A549 (cell line): ENCODE results near the gene PEX14. TPM values are rescaled to one million over a fixed set of nuclear protein-coding genes. Genes with fewer than 3 reads are reported as not detected.
A peak's percentile ranks its signal among the peaks of the same experiment; 100 is the strongest.

ENCODE experiments used
- ATAC-seq, 2 experiments: fragments of 200-7000 bp in 1 of 2; fragments of >200 bp in 1 of 2; cut with Nextera tagmentation in 1 of 2; cut with Tn5 transposase in 1 of 2; 3 replicates each; pipeline versions ENCODE4 v1.8.0 to v1.9.1; 2018 to 2020; ENCODE audit warnings: mild to moderate bottlenecking in 1 of 2, moderate library complexity in 1 of 2
- CTCF ChIA-PET: fragments of 300-600 bp; sonication (Branson Sonifier 250); formaldehyde crosslinking; extraction: SDS; loops from one replicate; lab custom pipeline; 2021; ENCODE audit warnings: antibody characterized with exemption, inconsistent platforms; lab: Yijun Ruan, JAX
- POLR2A ChIA-PET: fragments of 350-600 bp; formaldehyde crosslinking; extraction: SDS; loops from one replicate; lab custom pipeline; 2021; ENCODE audit warnings: antibody characterized with exemption, inconsistent platforms; lab: Yijun Ruan, JAX
- DNase-seq, 2 experiments: peaks; one replicate each; pipeline versions ENCODE4 v3.0.0 to v3.0.0-alpha.2; 2011 to 2016; ENCODE audit warnings: low read depth in 1 of 2, low spot score in 1 of 2
- FAIRE-seq: peaks from 2 replicates; lab custom pipeline; 2011; peaks lifted over from hg19 to GRCh38; lab: Jason Lieb, UNC
- H3K27ac ChIP-seq, 2 experiments: fragments of >200 bp; sonication (Bioruptor Twin); formaldehyde crosslinking; 3 replicates each; pipeline ENCODE4 v1.5.1; 2016 to 2017
- H3K4me1 ChIP-seq: fragments of >200 bp; sonication (Bioruptor Twin); formaldehyde crosslinking; 3 replicates; pipeline ENCODE4 v1.6.1; 2016
- H3K4me2 ChIP-seq: fragments of >200 bp; sonication (Bioruptor Twin); formaldehyde crosslinking; 3 replicates; pipeline ENCODE4 v1.6.1; 2016
- H3K4me3 ChIP-seq: fragments of >200 bp; sonication (Bioruptor Twin); formaldehyde crosslinking; 3 replicates; pipeline ENCODE4 v1.5.1; 2016
- H3K9me3 ChIP-seq: fragments of >200 bp; sonication (Bioruptor Twin); formaldehyde crosslinking; 3 replicates; pipeline ENCODE4 v1.6.1; 2016
- ATOH8 ChIP-seq: fragments of 250-450 bp; sonication (Bioruptor Pico); IDR thresholded peaks from 2 replicates; pipeline ENCODE4 v1.5.0; 2020; ENCODE audit warnings: low read depth, mild to moderate bottlenecking, moderate library complexity
- CBX2 ChIP-seq: fragments of 200-600 bp; sonication (generic); IDR thresholded peaks from 2 replicates; pipeline ENCODE4 v1.6.1; 2016; ENCODE audit warnings: low read depth, mild to moderate bottlenecking, borderline replicate concordance
- CBX8 ChIP-seq: fragments of 200-600 bp; sonication (generic); IDR thresholded peaks from 2 replicates; pipeline ENCODE4 v1.6.1; 2016
- EP300 ChIP-seq, 2 experiments: fragments of >200 bp; sonication (Bioruptor Twin); formaldehyde crosslinking; IDR thresholded peaks; 2 replicates in 1 of 2; 3 replicates in 1 of 2; pipeline ENCODE4 v1.6.1; 2016 to 2017
- FOSL2 ChIP-seq, 2 experiments: fragments of 450-650 bp in 1 of 2; fragments of >200 bp in 1 of 2; sonication (Bioruptor Twin) in 1 of 2; formaldehyde crosslinking; IDR thresholded peaks; 2 replicates each; pipeline versions ENCODE4 v1.5.0 to v1.6.1; 2016 to 2020; ENCODE audit warnings: mild to moderate bottlenecking in 1 of 2, moderate library complexity in 1 of 2
- HOXA7 ChIP-seq: fragments of 250-450 bp; sonication (Bioruptor Pico); IDR thresholded peaks from 2 replicates; pipeline ENCODE4 v1.5.0; 2020; ENCODE audit warnings: mild to moderate bottlenecking, moderate library complexity
- HOXB13 ChIP-seq: fragments of 250-450 bp; sonication (Bioruptor Pico); IDR thresholded peaks from 2 replicates; pipeline ENCODE4 v1.5.0; 2020; ENCODE audit warnings: low read depth, mild to moderate bottlenecking, moderate library complexity
- MAFK ChIP-seq: fragments of 450-650 bp; IDR thresholded peaks from 2 replicates; pipeline ENCODE4 v1.6.1; 2014; ENCODE audit not compliant: partially characterized antibody
- MYC ChIP-seq: IDR thresholded peaks from 2 replicates; pipeline ENCODE4 v1.6.1; 2012; ENCODE audit warnings: mild to moderate bottlenecking, inconsistent platforms, low read length, improper control_type of control experiment, borderline replicate concordance
- NFE2L2 ChIP-seq: fragments of 150-350 bp; conservative IDR thresholded peaks from 2 replicates; pipeline ENCODE4 v1.6.1; 2014; ENCODE audit warnings: low read length
- POLR2AphosphoS2 ChIP-seq: conservative IDR thresholded peaks from 2 replicates; pipeline ENCODE4 v1.6.1; 2012; ENCODE audit warnings: low read length, improper control_type of control experiment, inconsistent platforms
- RAD21 ChIP-seq, 2 experiments: fragments of >200 bp in 1 of 2; sonication (Bioruptor Twin) in 1 of 2; formaldehyde crosslinking in 1 of 2; IDR thresholded peaks in 1 of 2; conservative IDR thresholded peaks in 1 of 2; 2 replicates in 1 of 2; 3 replicates in 1 of 2; pipeline ENCODE4 v1.6.1; 2012 to 2018; ENCODE audit warnings: inconsistent platforms in 1 of 2
- RARB ChIP-seq: fragments of 250-450 bp; sonication (Bioruptor Pico); IDR thresholded peaks from 2 replicates; pipeline ENCODE4 v1.8.0; 2021; ENCODE audit warnings: mild to moderate bottlenecking, moderate library complexity
- RNF2 ChIP-seq: fragments of 200-600 bp; sonication (generic); IDR thresholded peaks from 2 replicates; pipeline ENCODE4 v1.6.1; 2016; ENCODE audit warnings: low read depth, mild to moderate bottlenecking, antibody characterized with exemption, moderate library complexity, borderline replicate concordance
- SMC3 ChIP-seq: fragments of >200 bp; sonication (Bioruptor Twin); formaldehyde crosslinking; IDR thresholded peaks from 3 replicates; pipeline ENCODE4 v1.6.1; 2018; ENCODE audit warnings: inconsistent platforms
- TP53 ChIP-seq: fragments of 250-450 bp; sonication (Bioruptor Pico); IDR thresholded peaks from 2 replicates; pipeline ENCODE4 v1.5.0; 2021; ENCODE audit warnings: mild to moderate bottlenecking, moderate library complexity
- ZFP36 ChIP-seq: fragments of 450-650 bp; IDR thresholded peaks from 2 replicates; pipeline ENCODE4 v1.6.1; 2014; ENCODE audit warnings: borderline replicate concordance; ENCODE audit not compliant: partially characterized antibody
- ZSCAN20 ChIP-seq: fragments of 250-450 bp; sonication (Bioruptor Pico); IDR thresholded peaks from 2 replicates; pipeline ENCODE4 v1.8.0; 2022; ENCODE audit warnings: mild to moderate bottlenecking, moderate library complexity
- WGBS: methylation state at CpG from one replicate; pipeline ENCODE4 v1.1.6; 2017; ENCODE audit errors: missing lambda C conversion rate; 5-methylcytosine and 5-hydroxymethylcytosine counted together
- polyA plus RNA-seq, 4 experiments: library from polyadenylated mRNA; depleted of rRNA in 3 of 4; stranded (reverse); fragments of >200 nt; fragmentation: RNase III in 1 of 4; extraction: RNeasy Plus Mini Kit Qiagen cat#74134 plus additional on column Dnase treatment in 1 of 4; gene quantifications; 2 replicates in 3 of 4; 3 replicates in 1 of 4; pipeline ENCODE4 v1.2.3, GENCODE V29; 2011 to 2017

PEX14 gene
- polyA plus RNA-seq, 2 of the 4 experiments (the other 2 are of a cell fraction) = 7.7 to 15.0 TPM

GRCh38 chr1:10644307-10645128 lies 169.8 kb downstream of the PEX14 start:
- FAIRE-seq (no peak), DNase-seq (no peak)

DNA sequence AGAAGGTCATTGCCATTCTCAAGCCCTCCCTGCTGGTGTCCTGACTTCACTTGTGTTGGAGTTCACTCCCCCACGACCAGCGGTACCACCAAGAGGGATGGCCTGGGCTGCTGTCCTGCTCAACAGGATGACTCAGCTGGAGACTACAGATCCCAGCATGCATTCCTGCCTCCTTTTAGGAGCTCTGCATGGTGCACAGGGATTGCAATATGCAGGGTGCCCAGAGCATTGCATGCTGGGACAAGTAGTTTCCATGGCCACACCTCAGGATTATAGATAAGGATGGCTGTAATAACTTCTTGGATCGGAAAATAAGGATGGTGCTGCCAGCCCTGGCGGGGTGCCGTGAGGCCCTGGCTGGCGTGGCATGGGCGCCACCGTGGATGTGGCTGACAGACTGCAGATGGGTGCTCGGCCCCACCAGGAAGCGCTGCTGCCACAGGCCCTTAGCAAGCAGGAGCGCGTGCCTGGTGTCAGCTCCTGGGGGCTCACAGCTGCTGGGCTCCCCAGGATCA lies 171.7 kb downstream of the PEX14 start:
- DNase-seq = peak; percentile 31 to 51
- CTCF ChIA-PET = no interaction called here
- POLR2A ChIA-PET = no interaction called here

More at GRCh38 chr1:10644307-10645128, 169.8 kb downstream of the PEX14 start:
- Histone ChIP-seq H3K4me2 (no peak overlapping the region), H3K4me3 (no peak overlapping the region), H3K9me3 (no peaks in the 10 kb centered on the region)
- POLR2A ChIA-PET = no interaction called here
- 78% methylated on average over 17 of the region's 32 CpGs for WGBS
- no peak for ATAC-seq
- CTCF ChIA-PET = no interaction called here
- TF ChIP-seq ZFP36 = no peak
- no peak for TF ChIP-seq EP300 (IDR thresholded peaks at IDR 0.05)
- TF ChIP-seq TP53 (CRISPR knock-in tag) = no peak
- no peak for TF ChIP-seq RAD21 (conservative IDR thresholded peaks at IDR 0.05 in 1 of 2, IDR thresholded peaks at IDR 0.05 in 1 of 2)
- TF ChIP-seq, all 56 proteins: peak for 0
- H3K4me1 ChIP-seq = no peaks in the 10 kb centered on the region
- H3K27ac ChIP-seq = no peak overlapping the region

GRCh38 chr1:10647414-10648170 lies 172.8 kb downstream of the PEX14 start:
- WGBS = 89% methylated on average over 19 of the region's 38 CpGs

More for the DNA sequence above, 171.7 kb downstream of the PEX14 start:
- H3K27ac ChIP-seq = no peak overlapping the region
- no peaks in the 10 kb centered on the region for H3K4me1 ChIP-seq
- FAIRE-seq (no peak), ATAC-seq (peak; percentile 64 to 86; a peak in 5 of 6 replicates)
- no peaks in the 10 kb centered on the region for H3K9me3 ChIP-seq
- H3K4me3 ChIP-seq = no peak overlapping the region
- WGBS = 89% methylated on average over 10 of the region's 12 CpGs
- TF ChIP-seq MYC (no peak), RNF2 (no peak), HOXA7 (CRISPR knock-in tag) (no peak), EP300 (IDR thresholded peaks at IDR 0.05) (no peak), RARB (CRISPR knock-in tag) (no peak), ZSCAN20 (no peak), FOSL2 (IDR thresholded peaks at IDR 0.05) (no peak), FOSL2 (CRISPR knock-in tag; IDR thresholded peaks at IDR 0.05) (peak; percentile 38; the same call in 1 of the 2 replicates)
- no peak overlapping the region for H3K4me2 ChIP-seq

More at GRCh38 chr1:10647414-10648170, 172.8 kb downstream of the PEX14 start:
- TF ChIP-seq ATOH8 (no peak), ZSCAN20 (no peak), RARB (CRISPR knock-in tag) (no peak), CBX2 (no peak), CBX8 (no peak), NFE2L2 (no peak), SMC3 (no peak), HOXB13 (CRISPR knock-in tag) (no peak), MAFK (no peak), POLR2AphosphoS2 (no peak)
- H3K4me3 ChIP-seq = no peak overlapping the region
- ATAC-seq (no peak), FAIRE-seq (no peak), DNase-seq (no peak)
- H3K4me1 ChIP-seq = no peaks in the 10 kb centered on the region
- H3K27ac ChIP-seq = no peak overlapping the region
- ChIA-PET CTCF (no interaction called here), POLR2A (no interaction called here)
- H3K4me2 ChIP-seq = no peak overlapping the region
- H3K9me3 ChIP-seq = no peaks in the 10 kb centered on the region
